Cerebellar nuclear complex (tissue), 1 donor: Measurements from ENCODE around the gene IFT52.

ENCODE experiments used
- DNase-seq, 2 experiments: peaks; one replicate each; lab custom pipeline; 2025; lab: John Stamatoyannopoulos, UW

The IFT52 gene, protein sequence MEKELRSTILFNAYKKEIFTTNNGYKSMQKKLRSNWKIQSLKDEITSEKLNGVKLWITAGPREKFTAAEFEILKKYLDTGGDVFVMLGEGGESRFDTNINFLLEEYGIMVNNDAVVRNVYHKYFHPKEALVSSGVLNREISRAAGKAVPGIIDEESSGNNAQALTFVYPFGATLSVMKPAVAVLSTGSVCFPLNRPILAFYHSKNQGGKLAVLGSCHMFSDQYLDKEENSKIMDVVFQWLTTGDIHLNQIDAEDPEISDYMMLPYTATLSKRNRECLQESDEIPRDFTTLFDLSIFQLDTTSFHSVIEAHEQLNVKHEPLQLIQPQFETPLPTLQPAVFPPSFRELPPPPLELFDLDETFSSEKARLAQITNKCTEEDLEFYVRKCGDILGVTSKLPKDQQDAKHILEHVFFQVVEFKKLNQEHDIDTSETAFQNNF

DNA sequence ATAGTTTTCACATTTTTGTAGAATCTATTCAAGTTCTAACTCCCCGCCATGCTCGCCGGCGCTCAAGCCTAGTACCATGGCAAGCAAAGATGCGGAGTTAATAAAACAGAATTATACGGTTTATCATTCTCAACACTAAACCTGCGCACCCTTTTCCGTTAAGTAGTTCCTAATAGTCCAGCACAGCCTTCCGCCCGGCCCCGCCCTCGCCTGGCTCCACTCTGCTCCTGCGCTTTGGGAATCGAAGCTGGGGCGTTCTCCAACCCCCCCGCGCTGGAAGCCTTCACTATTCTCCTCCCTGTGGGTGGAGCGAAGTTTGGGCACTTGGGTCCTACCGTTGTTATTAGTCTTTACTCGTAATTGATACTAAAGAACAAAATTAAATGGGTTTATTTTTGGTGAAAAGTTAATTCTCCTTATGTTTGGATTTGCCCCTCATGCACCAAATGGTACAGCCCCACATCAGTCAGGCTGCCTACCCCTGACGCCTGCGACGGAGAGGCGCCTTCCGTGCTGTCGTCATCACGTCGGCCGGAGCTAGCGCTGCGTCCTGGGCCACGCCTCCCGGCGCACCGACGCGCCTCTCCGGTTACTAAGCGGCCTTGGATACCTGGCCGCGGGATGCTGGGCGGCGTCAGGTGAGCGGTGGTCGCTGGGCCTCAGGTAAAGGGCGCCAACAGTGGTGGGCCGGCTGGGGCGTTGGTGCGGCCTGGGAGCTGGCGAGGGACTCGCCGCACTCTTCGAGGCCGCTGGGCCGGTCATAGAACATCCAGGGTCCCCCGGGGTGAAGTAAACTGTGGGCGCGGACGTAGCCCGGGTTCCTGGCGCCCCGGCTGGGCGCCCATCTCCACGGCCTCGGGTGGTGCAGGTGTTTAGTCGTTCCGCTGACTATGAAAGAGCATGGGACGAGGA is at the start of gene IFT52:
Gene IFT52, plus strand, starts transcription at position 546 of the 912 bp plus-strand sequence. CDS start 3,762 bp downstream, outside the sequence.
- peak; percentile 61 to 74 for DNase-seq

GRCh38 chr20:43541214-43541613 is 49.5 kb upstream of the IFT52 start:
- no peak for DNase-seq

DNA sequence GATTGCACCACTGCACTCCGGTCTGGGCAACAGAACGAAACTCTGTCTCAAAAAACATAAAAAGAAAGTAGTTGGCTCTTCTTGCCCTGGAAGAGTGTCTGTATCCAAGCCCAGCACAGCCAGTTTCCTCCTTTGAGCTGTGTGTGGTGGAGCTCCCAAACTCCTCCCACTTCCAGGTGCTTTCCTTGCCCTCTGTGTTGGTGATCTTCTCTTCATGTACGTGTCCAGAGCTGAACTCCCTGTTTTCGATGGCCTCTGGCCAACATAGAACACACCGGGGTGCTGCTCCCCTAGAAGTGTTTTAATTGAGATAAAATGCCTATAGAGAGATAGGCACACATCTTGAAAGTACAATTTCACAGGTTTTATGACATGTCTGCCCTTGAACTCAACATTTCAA is 48.6 kb upstream of the IFT52 start:
- DNase-seq, result no peak

DNA sequence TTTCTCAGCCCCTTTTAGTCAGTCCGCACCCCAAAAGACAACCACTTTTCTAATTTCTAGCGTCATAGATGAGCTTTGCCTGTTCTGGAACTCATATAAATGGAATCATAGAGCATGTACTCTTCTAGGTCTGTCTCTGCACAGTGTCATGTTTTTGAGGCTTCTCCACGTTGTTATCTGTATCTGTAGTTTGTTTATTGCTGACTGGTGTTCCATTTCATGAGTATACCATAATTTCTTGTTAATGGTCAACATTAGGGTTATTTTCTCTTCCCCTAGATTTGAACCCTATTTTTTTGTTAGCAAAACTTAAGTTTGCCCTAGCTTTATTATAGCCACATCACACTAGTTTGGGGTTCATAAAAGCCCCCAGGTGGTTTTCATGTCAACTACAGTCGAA is 48.1 kb upstream of the IFT52 start:
- DNase-seq, result no peak

GRCh38 chr20:43543138-43543537 is 47.6 kb upstream of the IFT52 start:
- DNase-seq, result no peak

DNA sequence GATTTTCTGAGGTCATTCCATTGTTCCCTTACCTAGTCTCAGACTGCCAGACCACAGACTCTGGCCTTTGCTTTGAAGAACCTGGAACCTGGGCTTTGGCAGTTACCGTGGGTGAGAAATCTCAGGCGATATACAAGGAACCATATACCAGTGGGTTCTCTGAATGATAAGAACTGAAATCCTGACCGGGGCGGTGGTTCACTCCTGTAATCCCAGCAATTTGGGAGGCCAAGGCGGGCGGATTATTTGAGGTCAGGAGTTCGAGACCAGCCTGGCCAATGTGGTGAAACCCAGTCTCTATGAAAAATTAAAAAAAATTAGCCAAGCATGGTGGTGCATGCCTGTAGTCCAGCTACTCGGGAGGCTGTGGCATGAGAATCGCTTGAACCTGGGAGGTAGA is 46.2 kb upstream of the IFT52 start:
- no peak for DNase-seq

GRCh38 chr20:43545837-43546578 is 44.7 kb upstream of the IFT52 start:
- DNase-seq, result no peak

DNA sequence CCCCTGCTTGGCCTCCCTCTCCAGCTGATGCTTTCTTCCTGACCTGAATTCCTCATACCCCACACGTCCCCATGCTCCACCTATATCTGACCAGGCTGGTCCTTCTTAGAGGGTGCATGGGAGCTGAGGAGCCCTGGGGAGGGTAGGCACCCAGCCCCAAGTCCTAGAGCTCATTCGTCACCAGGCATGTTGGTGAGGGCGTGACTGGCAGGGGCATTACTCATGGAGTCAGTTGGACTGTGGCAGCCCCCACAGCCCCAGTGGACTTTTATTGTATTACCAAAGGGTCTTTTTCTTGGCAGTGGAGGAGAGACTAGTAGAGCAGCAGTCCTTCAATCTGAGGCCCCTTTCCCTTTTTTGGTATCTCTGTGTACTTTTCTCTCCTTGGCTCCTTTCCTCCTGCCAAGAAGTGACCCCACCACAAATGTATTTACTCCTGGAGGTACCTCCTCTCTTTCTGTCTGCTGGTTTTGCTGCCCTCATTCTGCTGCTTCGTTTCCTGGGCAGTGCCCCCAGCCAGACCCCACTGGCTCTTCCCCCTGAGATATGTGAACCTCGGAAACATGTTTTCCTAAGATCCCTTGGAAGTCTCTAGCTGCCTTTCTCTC is 42.4 kb upstream of the IFT52 start:
- no peak for DNase-seq

DNA sequence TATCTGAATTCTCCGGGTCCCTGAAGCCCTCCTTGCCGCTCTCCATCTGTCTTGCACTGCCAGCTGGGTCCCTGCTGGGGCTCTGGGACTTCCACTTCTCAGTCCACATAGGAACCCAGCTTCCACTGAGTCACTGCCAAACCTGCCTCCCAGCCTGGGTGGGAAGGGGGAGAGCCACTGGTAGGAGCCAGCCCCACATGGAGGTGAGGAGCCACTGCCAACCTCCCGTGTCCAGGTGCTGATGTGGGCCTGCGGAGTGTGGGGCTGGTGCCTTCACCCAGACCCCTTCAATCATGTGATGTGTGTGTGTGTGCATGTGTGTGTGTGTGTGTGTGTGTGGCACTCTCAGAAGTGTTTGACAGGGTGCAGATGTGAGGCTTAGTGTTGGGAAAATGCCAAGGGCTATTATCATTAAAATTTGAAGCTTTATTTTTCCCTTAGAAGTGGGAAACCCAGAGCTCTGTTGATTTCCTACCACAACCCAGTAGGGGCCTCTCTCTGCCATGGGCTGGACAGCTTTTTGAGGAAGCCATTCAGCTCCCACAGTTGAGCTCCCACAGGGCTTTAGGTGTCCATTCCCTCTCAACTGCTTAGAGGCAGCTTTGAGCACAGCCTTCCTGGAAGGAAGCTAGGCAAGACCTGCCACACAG is 41.2 kb upstream of the IFT52 start:
- no peak for DNase-seq

DNA sequence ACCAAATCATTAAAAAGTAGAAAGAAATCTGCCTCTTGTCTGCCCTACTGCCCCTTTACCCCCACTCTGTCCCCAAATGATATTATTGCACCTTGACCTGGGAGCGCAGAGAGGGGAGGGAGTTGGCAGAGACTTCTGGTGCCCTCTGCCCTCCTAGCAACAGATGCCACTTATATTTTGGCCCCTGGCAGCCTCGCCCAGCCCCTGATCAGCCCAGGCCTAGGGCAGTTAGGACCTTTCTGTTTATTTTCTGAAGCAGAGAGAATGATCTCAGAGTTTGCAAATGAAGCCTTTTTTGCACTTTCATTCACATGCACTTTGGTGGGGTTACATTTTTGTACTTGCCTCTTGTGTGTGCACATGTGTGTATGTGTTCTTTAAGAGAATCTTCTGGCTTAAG is 40.3 kb upstream of the IFT52 start:
- no peak for DNase-seq

DNA sequence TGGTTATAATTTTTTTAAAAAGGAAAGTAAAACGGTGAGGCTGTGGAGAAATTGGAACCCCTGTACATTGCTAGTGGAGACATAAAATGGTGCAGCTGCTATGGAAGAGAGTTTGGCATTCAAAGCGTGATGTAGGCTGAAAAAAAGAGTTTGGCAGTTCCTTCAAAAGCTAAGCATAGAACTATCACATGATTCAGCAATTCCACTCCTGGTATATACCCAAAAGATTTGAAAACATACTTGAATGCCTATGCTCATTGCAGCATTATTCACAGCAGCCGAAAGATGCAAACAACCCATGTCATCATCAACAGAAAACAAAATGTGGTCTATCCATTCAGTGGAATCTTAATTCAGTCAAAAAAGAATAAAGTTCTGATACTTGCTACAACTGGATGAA is 36.4 kb upstream of the IFT52 start:
- no peak for DNase-seq

- no peak for DNase-seq
Measured at GRCh38 chr20:43558412-43559146, 32.2 kb upstream of the IFT52 start, which contains the start of gene SGK2. TSS of gene SGK2 (plus strand) at chr20:43559027. CDS start at chr20:43566496, 7,469 bp downstream.

- no peak for DNase-seq
Measured at GRCh38 chr20:43559147-43559987, 31.4 kb upstream of the IFT52 start.

DNA sequence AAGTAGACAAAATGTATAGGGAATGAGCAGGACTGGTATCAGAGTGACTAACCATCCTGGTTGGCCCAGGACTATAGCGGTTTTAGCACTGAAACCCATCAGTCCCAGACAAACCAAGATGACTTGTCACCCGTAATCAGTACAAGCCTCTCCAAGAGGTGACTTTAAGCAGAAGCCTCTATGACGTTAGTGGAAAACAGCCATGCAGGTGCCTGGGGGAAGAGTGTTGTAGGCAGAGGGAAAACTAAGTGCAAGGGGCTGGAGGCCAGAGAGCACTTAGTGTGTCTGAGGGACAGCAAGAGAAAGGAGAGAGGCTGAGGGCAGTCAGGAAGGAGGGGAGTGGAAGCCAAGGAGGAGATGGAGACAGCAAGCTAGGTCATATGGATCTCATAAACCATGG is 29.8 kb upstream of the IFT52 start:
- no peak for DNase-seq

GRCh38 chr20:43563429-43563828 is 27.3 kb upstream of the IFT52 start:
- no peak for DNase-seq

DNA sequence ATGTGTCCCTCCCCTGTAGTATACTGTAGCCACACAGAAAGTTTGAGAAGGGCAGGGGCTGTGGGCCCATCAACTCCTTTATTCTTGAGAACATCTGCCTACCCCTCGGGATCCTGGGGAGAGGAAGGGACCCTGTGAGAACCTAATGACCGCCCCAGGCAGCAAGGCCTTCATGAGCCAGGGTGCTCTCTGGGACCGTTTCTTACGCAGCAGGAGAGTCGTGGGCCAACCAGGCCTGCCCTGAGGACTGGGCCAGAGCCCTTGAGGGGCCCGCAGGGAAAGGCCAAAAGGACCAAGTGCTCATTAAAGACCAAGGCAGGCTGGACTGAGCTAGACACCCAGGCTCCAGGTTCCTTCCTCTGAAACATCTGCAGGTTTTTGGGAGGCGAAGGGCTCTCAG is 26.7 kb upstream of the IFT52 start:
- DNase-seq, result no peak

DNA sequence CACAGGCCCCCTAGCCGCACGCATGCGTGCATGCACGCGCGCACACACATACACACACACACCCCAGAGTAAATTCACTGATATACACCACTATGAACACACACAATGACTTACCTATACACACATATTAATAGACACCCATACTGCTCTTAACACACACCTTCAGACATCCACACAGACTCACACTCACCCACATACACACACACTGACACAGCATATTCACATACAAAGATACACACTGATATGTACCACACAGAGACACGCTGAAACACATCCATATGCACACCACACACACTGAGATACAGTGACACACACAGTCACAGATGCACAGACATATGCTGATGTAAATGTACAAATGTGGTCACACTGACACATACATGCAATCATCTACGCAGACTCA is 26.3 kb upstream of the IFT52 start:
- no peak for DNase-seq

GRCh38 chr20:43564993-43565757 is 25.6 kb upstream of the IFT52 start:
- no peak for DNase-seq

DNA sequence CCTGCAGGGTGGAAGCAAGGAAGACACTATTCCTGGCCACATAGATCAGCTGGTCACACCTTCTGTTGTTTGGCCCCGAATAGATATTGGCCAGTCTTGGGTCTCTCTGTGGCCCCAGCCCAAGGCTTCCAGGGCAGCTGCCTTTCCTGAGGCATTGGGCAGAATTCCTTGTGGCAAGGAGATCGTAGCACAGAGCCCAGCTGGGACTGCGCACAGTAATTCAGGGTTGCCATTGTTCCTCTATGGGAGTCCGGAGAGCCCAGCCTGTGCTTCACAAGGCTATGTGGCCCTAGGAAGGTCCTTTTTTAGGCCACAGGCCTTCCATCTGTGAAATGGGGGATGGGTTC is 25.0 kb upstream of the IFT52 start:
- peak in 1 of 2 experiments; percentile 19 for DNase-seq
